ENCODE results near the gene C11orf87.

C11orf87 gene

GRCh38 chr11:109443052-109443451 lies 21.1 kb downstream of the C11orf87 start:
- DNase-seq, result no peak

GRCh38 chr11:109454857-109455256 lies 32.9 kb downstream of the C11orf87 start:
- DNase-seq, result no peak

Data from T-helper 1 cell (primary cell).